BJ (cell line): ENCODE results near the gene DLG4. TPM values are rescaled to one million over a fixed set of nuclear protein-coding genes. Genes with fewer than 3 reads are reported as not detected.

Source experiments
- CTCF ChIA-PET: fragments of 350-600 bp; formaldehyde crosslinking; extraction: SDS; loops from one replicate; lab custom pipeline; 2021; ENCODE audit warnings: antibody characterized with exemption, inconsistent platforms; lab: Yijun Ruan, JAX
- POLR2A ChIA-PET: fragments of 300-600 bp; sonication (Branson Sonifier 250); formaldehyde crosslinking; extraction: SDS; loops from one replicate; lab custom pipeline; 2021; ENCODE audit warnings: antibody characterized with exemption; lab: Charles Lee
- DNase-seq: peaks from one replicate; pipeline ENCODE4 v3.0.0-alpha.2; 2011; ENCODE audit warnings: low read depth
- H3K27me3 ChIP-seq: 2 replicates; pipeline ENCODE4 v1.6.0; 2011; ENCODE audit warnings: low read length; ENCODE audit not compliant: control insufficient read depth, insufficient read depth
- H3K36me3 ChIP-seq: 2 replicates; pipeline ENCODE4 v1.5.1; 2011; ENCODE audit warnings: low read length; ENCODE audit not compliant: control insufficient read depth, insufficient read depth
- H3K4me3 ChIP-seq: 2 replicates; pipeline ENCODE4 v1.5.1; 2011; ENCODE audit warnings: low read depth, mild to moderate bottlenecking, control low read depth, low read length
- polyA plus RNA-seq: library from polyadenylated mRNA; depleted of rRNA; stranded (reverse); fragments of >200 nt; gene quantifications from 2 replicates; pipeline ENCODE4 v1.2.3, GENCODE V29; 2011
- TF ChIP-seq, protein P1 (sequence below): IDR thresholded peaks from 2 replicates; pipeline ENCODE4 v1.5.1; 2011; ENCODE audit warnings: low read depth, mild to moderate bottlenecking, control low read depth, inconsistent platforms, low read length, moderate library complexity; ENCODE audit not compliant: insufficient read depth

Gene DLG4
- polyA plus RNA-seq, 1 experiment: 20.4 TPM

- POLR2A ChIA-PET: interaction anchor here (1.0 kb wide), 2 partner anchors 10 to 35 kb away, joined by 4 to 6 read pairs; partner anchors contain the start of gene GABARAP
- CTCF ChIA-PET: interaction anchor here (0.7 to 1.0 kb wide), 2 partner anchors 18 to 44 kb away, joined by 3 read pairs; partner anchors contain the start of gene DVL2
- peak; percentile 57 for DNase-seq
- Histone ChIP-seq H3K27me3 (no peaks in the 10 kb centered on the region), H3K4me3 (peak within 1 kb of the TSS; percentile 78), H3K36me3 (peaks cover 9% of the 10 kb centered on the region; the same call in 1 of the 2 replicates)
- TF ChIP-seq, protein P1, sequence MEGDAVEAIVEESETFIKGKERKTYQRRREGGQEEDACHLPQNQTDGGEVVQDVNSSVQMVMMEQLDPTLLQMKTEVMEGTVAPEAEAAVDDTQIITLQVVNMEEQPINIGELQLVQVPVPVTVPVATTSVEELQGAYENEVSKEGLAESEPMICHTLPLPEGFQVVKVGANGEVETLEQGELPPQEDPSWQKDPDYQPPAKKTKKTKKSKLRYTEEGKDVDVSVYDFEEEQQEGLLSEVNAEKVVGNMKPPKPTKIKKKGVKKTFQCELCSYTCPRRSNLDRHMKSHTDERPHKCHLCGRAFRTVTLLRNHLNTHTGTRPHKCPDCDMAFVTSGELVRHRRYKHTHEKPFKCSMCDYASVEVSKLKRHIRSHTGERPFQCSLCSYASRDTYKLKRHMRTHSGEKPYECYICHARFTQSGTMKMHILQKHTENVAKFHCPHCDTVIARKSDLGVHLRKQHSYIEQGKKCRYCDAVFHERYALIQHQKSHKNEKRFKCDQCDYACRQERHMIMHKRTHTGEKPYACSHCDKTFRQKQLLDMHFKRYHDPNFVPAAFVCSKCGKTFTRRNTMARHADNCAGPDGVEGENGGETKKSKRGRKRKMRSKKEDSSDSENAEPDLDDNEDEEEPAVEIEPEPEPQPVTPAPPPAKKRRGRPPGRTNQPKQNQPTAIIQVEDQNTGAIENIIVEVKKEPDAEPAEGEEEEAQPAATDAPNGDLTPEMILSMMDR: no peak; the same call in 1 of the 2 replicates
Observed at GRCh38 chr17:7252176-7253043, 32.8 kb upstream of the DLG4 start, which contains the start of gene ELP5. Gene ELP5, plus strand, starts transcription at chr17:7252215. Its CDS starts 336 bp downstream, at chr17:7252551.

DNA sequence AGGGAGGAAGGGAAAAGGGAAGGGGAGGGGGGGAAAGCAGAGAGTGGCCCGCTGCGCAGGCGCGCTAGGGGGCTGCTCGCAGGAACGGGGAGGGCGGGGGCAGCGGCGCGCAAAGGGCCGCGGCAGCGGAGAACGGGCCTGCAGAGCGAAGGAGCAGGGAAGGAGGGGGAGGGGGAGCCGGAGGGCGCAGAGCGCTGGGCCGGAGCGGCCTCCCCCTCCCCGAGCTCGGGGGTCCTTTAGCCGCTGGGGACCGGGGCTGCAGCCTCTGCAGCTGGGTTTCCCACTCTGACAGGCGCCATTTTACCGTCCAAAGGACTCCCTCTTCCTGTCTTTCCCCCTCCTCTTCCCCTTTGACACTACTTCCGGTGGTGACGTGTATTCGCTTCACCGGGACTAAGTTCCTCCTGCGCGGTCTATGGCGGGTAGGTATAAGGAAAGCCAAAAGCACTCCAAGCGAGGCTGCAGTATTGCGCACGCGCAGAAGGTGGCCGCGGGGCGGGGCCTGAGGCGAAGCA is 32.1 kb upstream of the DLG4 start, which contains the start of gene CTDNEP1:
CTDNEP1 (minus strand) TSS at position 74 of the 515 bp plus-strand sequence. CDS start 438 bp downstream, outside the sequence.
- CTCF ChIA-PET: interaction anchor here (0.7 to 1.1 kb wide), 3 partner anchors 17 to 184 kb away, joined by 3 read pairs; partner anchors contain the start of gene DVL2
- Histone ChIP-seq H3K36me3 (peaks cover 7% of the 10 kb centered on the region; the same call in 1 of the 2 replicates), H3K4me3 (peak within 1 kb of the TSS; percentile 78), H3K27me3 (no peaks in the 10 kb centered on the region)
- peak; percentile 98 for DNase-seq
- POLR2A ChIA-PET: interaction anchor here (0.6 to 1.0 kb wide), 4 partner anchors 9 to 34 kb away, joined by 3 to 6 read pairs (median 4); partner anchors contain the start of genes ACADVL, DLG4 and GABARAP
- TF ChIP-seq, protein P1: no peak

DNA sequence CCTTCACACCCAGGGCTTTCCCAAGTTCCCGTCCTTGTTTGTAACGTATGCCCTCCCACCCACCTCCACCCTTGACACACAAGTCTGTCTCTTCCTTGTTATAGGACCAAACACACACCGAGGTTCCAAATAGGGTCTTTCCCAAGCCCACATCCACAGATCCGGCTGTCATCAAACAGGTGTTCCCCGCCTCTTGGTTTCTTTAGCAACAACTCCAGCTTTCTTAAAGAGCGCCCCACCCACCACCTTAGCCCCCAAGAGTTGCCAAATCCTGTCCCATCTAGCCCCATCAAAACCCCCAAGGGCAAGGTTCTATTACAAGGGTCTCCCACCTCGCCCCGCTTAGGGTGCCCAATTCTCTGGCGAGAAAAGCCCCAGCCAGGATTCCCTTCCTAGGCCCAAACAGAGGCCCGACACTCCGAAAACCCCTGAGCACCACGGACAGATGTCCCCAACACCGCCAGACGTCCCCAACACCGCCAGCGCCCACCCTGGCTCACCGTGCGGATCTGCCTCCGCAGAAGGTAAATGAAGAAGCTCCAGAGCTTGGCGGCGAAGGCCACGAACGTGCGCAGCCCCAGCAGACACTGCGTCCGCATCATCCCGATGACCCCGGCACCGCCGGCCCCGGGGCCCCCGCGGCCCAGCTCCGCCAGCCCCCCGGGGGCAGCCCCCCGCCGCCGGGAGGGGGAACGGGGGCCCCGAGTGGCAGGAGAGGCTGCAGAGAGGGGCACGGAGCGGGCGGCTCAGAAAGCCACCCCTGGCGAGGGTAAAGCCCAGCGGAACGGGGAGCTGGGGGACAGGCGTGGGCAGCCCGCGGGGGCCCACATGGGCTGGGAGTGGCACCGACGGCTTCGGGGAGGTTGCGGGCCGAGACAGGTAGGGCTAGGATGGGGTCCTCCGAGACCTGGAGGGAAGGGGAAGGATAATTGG is 31.3 kb upstream of the DLG4 start:
- H3K36me3 ChIP-seq: peaks cover 8% of the 10 kb centered on the region; the same call in 1 of the 2 replicates
- TF ChIP-seq, protein P1: no peak
- peak overlapping the region; percentile 78 for H3K4me3 ChIP-seq
- H3K27me3 ChIP-seq: no peaks in the 10 kb centered on the region
- CTCF ChIA-PET: interaction anchor here (0.7 to 1.1 kb wide), 7 partner anchors 16 to 435 kb away, joined by 3 to 4 read pairs (median 3); partner anchors contain the start of gene DVL2
- POLR2A ChIA-PET: interaction anchor here (0.6 to 1.0 kb wide), 4 partner anchors 8 to 33 kb away, joined by 3 to 6 read pairs (median 4); partner anchors contain the start of genes ACADVL, DLG4 and GABARAP
- no peak for DNase-seq

DNA sequence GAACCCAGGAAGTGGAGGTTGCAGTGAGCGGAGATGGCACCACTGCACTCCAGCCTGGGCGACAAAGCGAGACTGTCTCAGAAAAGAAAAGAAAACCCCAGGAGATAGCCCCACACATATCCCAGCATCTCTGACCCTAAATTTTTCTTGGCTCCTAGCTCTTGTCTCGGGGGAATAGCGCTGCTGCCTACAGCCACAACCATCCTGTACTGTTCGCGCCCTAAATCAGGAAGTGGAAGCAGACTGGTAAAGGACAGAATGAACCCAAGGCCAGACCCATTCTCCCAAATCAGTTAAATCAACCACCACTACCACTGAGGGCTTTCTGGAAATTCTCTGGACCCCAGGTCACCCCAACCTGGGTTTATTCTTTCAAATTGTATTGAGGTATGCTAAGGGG is 30.2 kb upstream of the DLG4 start:
- H3K27me3 ChIP-seq: no peaks in the 10 kb centered on the region
- peak overlapping the region; percentile 78 for H3K4me3 ChIP-seq
- TF ChIP-seq, protein P1: no peak
- POLR2A ChIA-PET: no interaction called here
- CTCF ChIA-PET: interaction anchor here (2.2 kb wide), 1 partner anchor 47 kb away, joined by 8 read pairs; no protein-coding TSS in a partner anchor
- peaks cover 9% of the 10 kb centered on the region; the same call in 1 of the 2 replicates for H3K36me3 ChIP-seq
- DNase-seq: no peak
